NCI-H1092 treated with DMSO at 0.1 percent for 48 hours (cell line): ENCODE measurements around the gene C3orf22.

ENCODE experiments used
- DNase-seq: peaks from one replicate; lab custom pipeline; 2025; lab: John Stamatoyannopoulos, UW

Gene C3orf22

GRCh38 chr3:126512026-126512425, 46.7 kb downstream of the C3orf22 start:
- no peak for DNase-seq

GRCh38 chr3:126511291-126511690, 47.4 kb downstream of the C3orf22 start:
- no peak for DNase-seq

- DNase-seq = no peak
Observed at GRCh38 chr3:126510308-126510910, 48.3 kb downstream of the C3orf22 start.

GRCh38 chr3:126509597-126510307, 49.0 kb downstream of the C3orf22 start:
- DNase-seq = peak; percentile 24

- DNase-seq = no peak
Observed at GRCh38 chr3:126508564-126508964, 50.2 kb downstream of the C3orf22 start.

- DNase-seq = no peak
Observed at GRCh38 chr3:126507886-126508285, 50.8 kb downstream of the C3orf22 start.

GRCh38 chr3:126503701-126504100, 55.0 kb downstream of the C3orf22 start:
- DNase-seq = no peak

GRCh38 chr3:126502656-126503055, 56.1 kb downstream of the C3orf22 start:
- DNase-seq = no peak

- DNase-seq = no peak
Observed at GRCh38 chr3:126501736-126502135, 57.0 kb downstream of the C3orf22 start.

GRCh38 chr3:126501054-126501453, 57.7 kb downstream of the C3orf22 start:
- no peak for DNase-seq

GRCh38 chr3:126500016-126500415, 58.7 kb downstream of the C3orf22 start:
- DNase-seq = no peak
